Hepatocyte (in vitro differentiated cells): Measurements from ENCODE around the gene CASP1. TPM values are rescaled to one million over a fixed set of nuclear protein-coding genes. Genes with fewer than 3 reads are reported as not detected.

Source experiments
- DNase-seq: peaks from one replicate; pipeline ENCODE4 v3.0.0-alpha.2; 2016; ENCODE audit warnings: low spot score
- H2AFZ ChIP-seq: fragments of 200-600 bp; sonication (generic); 2 replicates; pipeline ENCODE4 v1.6.0; 2016; ENCODE audit warnings: antibody characterized with exemption, mild to moderate bottlenecking
- H3K27ac ChIP-seq: fragments of 200-600 bp; sonication (generic); 2 replicates; pipeline ENCODE4 v1.5.1; 2016; ENCODE audit warnings: mild to moderate bottlenecking
- H3K27me3 ChIP-seq: fragments of 200-600 bp; sonication (generic); 2 replicates; pipeline ENCODE4 v1.6.1; 2016
- H3K36me3 ChIP-seq: fragments of 200-600 bp; sonication (generic); replicated peaks from 2 replicates; pipeline ENCODE4 v1.5.1; 2016; ENCODE audit warnings: low read depth; ENCODE audit not compliant: insufficient read depth
- H3K4me1 ChIP-seq: fragments of 200-600 bp; sonication (generic); 2 replicates; pipeline ENCODE4 v1.5.1; 2016; ENCODE audit warnings: mild to moderate bottlenecking, moderate library complexity; ENCODE audit not compliant: insufficient read depth
- H3K4me2 ChIP-seq: fragments of 200-600 bp; sonication (generic); 2 replicates; pipeline ENCODE4 v1.6.0; 2016
- H3K4me3 ChIP-seq: fragments of 200-600 bp; sonication (generic); 2 replicates; pipeline ENCODE4 v1.5.1; 2016; ENCODE audit warnings: mild to moderate bottlenecking
- H3K79me2 ChIP-seq: fragments of 200-600 bp; sonication (generic); 2 replicates; pipeline ENCODE4 v1.6.0; 2017; ENCODE audit warnings: mild to moderate bottlenecking
- H3K9me2 ChIP-seq: fragments of 200-600 bp; sonication (generic); replicated peaks from 2 replicates; pipeline ENCODE4 v1.6.0; 2017; ENCODE audit warnings: mild to moderate bottlenecking; ENCODE audit not compliant: insufficient read depth
- H3K9me3 ChIP-seq: fragments of 200-600 bp; sonication (generic); 2 replicates; pipeline ENCODE4 v1.5.1; 2016; ENCODE audit warnings: low read depth, mild to moderate bottlenecking
- H4K20me1 ChIP-seq: fragments of 200-600 bp; sonication (generic); 2 replicates; pipeline ENCODE4 v1.6.0; 2016; ENCODE audit warnings: mild to moderate bottlenecking; ENCODE audit not compliant: insufficient read depth, poor library complexity, severe bottlenecking
- CTCF ChIP-seq: fragments of 200-600 bp; sonication (generic); IDR thresholded peaks from 2 replicates; pipeline ENCODE4 v1.5.1; 2016; ENCODE audit warnings: antibody characterized with exemption, mild to moderate bottlenecking; ENCODE audit not compliant: poor library complexity
- EZH2 ChIP-seq: fragments of 200-600 bp; sonication (generic); IDR thresholded peaks from 2 replicates; pipeline ENCODE4 v1.6.1; 2016; ENCODE audit warnings: antibody characterized with exemption, mild to moderate bottlenecking, borderline replicate concordance
- EZH2phosphoT487 ChIP-seq: fragments of 200-600 bp; sonication (generic); IDR thresholded peaks from one replicate; pipeline ENCODE4 v1.6.1; 2018; ENCODE audit warnings: antibody characterized with exemption, mild to moderate bottlenecking, low read depth, moderate library complexity; ENCODE audit not compliant: unreplicated experiment, severe bottlenecking
- WGBS: methylation state at CpG from one replicate; pipeline ENCODE4 v1.1.6; 2016; ENCODE audit warnings: low lambda C conversion rate; ENCODE audit errors: missing lambda C conversion rate; 5-methylcytosine and 5-hydroxymethylcytosine counted together
- polyA plus RNA-seq: library from polyadenylated mRNA; unstranded; fragments of >200 nt; fragmentation: Nextera tagmentation; extraction: Ambion mirVana; gene quantifications from 2 replicates; pipeline ENCODE4 v1.2.1, GENCODE V29; 2016
- total RNA-seq: library from RNA; depleted of rRNA; stranded (reverse); fragments of >200 nt; gene quantifications from 2 replicates; pipeline ENCODE4 v1.2.3, GENCODE V29; 2014

CASP1 gene
- total and polyA plus RNA-seq, 2 experiments from 2014 or later, result 2.9 to 9.7 TPM

GRCh38 chr11:105023003-105023402 lies 11.9 kb downstream of the CASP1 start, which contains the start of gene CASP5:
CASP5 (minus strand) TSS chr11:105023168; CDS start chr11:105023136, 32 bp downstream.
- H2AFZ ChIP-seq, result no peak within 1 kb of the TSS
- TF ChIP-seq EZH2 (no peak), EZH2phosphoT487 (no peak), CTCF (no peak)

GRCh38 chr11:105022527-105022926 lies 12.4 kb downstream of the CASP1 start:
- TF ChIP-seq EZH2, result no peak
- no peak for TF ChIP-seq CTCF
- no peak for TF ChIP-seq EZH2phosphoT487
- Histone ChIP-seq H3K79me2 (no peaks in the 10 kb centered on the region), H3K9me2 (no peaks in the 10 kb centered on the region), H3K9me3 (no peaks in the 10 kb centered on the region), H3K27me3 (no peaks in the 10 kb centered on the region), H3K27ac (peak overlapping the region; percentile 77), H3K4me2 (peak overlapping the region; percentile 18), H3K36me3 (no peaks in the 10 kb centered on the region), H4K20me1 (no peaks in the 10 kb centered on the region), H3K4me1 (peaks cover 3% of the 10 kb centered on the region), H2AFZ (no peak overlapping the region), H3K4me3 (no peak overlapping the region)
- WGBS, result 54% methylated on average over 2 of the region's 2 CpGs
- DNase-seq, result no peak

More at GRCh38 chr11:105023003-105023402, 11.9 kb downstream of the CASP1 start, which contains the start of gene CASP5:
- Histone ChIP-seq H3K4me3 (no peak within 1 kb of the TSS), H4K20me1 (no peaks in the 10 kb centered on the region), H3K9me3 (no peaks in the 10 kb centered on the region), H3K4me1 (peaks cover 3% of the 10 kb centered on the region), H3K27me3 (no peaks in the 10 kb centered on the region), H3K79me2 (no peaks in the 10 kb centered on the region), H3K27ac (peak within 1 kb of the TSS; percentile 77), H3K4me2 (peak within 1 kb of the TSS; percentile 18), H3K36me3 (no peaks in the 10 kb centered on the region), H3K9me2 (no peaks in the 10 kb centered on the region)
- DNase-seq, result peak; percentile 27

- TF ChIP-seq CTCF (no peak), EZH2 (no peak), EZH2phosphoT487 (no peak)
- Histone ChIP-seq H3K4me2 (no peak overlapping the region), H3K27me3 (no peaks in the 10 kb centered on the region), H3K79me2 (no peaks in the 10 kb centered on the region), H2AFZ (no peak overlapping the region), H4K20me1 (no peaks in the 10 kb centered on the region), H3K27ac (no peak overlapping the region), H3K4me1 (no peaks in the 10 kb centered on the region), H3K4me3 (no peak overlapping the region), H3K36me3 (no peaks in the 10 kb centered on the region), H3K9me3 (no peaks in the 10 kb centered on the region), H3K9me2 (no peaks in the 10 kb centered on the region)
- DNase-seq, result no peak
Observed at GRCh38 chr11:105007463-105007862, 27.5 kb downstream of the CASP1 start.

- Histone ChIP-seq H3K27ac (no peak overlapping the region), H3K4me2 (no peak overlapping the region), H3K4me1 (no peaks in the 10 kb centered on the region), H3K9me3 (no peaks in the 10 kb centered on the region), H3K79me2 (no peaks in the 10 kb centered on the region), H3K9me2 (no peaks in the 10 kb centered on the region), H3K4me3 (no peak overlapping the region), H3K27me3 (no peaks in the 10 kb centered on the region), H3K36me3 (no peaks in the 10 kb centered on the region), H4K20me1 (no peaks in the 10 kb centered on the region), H2AFZ (no peak overlapping the region)
- TF ChIP-seq EZH2 (no peak), EZH2phosphoT487 (no peak), CTCF (no peak)
- whole genome bisulfite sequencing, result 85% methylated on average over 3 of the region's 3 CpGs
- no peak for DNase-seq
Observed at GRCh38 chr11:105005451-105005845, 29.5 kb downstream of the CASP1 start.
